GM21717 (cell line): ENCODE data around the gene TUBGCP6.
"Not testable (repeated sequence)": the region's sequence is repeated elsewhere in the genome, so short reads cannot be mapped to it uniquely, and the experiment has no call there.

Source experiments
- ATAC-seq: cut with Tn5 transposase; IDR thresholded peaks from one replicate; pipeline ENCODE4 v1.9.1; 2021; ENCODE audit warnings: mild to moderate bottlenecking, moderate library complexity; ENCODE audit not compliant: unreplicated experiment

TUBGCP6 gene

DNA sequence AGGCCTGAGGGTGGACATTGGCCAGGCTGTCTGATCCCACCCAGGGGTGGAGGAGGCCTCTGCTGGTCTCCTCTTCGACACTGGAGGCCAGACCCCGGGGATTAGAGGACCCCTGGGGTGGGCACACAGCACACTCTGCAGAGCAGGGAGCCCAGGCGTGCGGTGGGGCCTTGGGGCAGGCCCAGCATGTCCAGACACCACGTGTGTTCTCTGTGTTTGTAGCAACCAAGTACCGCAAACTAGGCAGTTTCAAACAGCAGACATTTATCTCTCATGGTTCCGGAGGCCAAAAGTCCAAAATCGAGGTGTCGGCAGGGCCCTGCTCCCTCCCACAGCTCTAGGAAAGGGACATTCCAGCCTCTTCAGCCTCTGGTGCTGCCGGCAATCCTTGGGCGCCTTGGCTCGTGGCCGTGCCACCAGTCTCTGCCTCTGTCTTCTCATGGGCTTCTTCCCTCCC is 72.8 kb downstream of the TUBGCP6 start:
- no peak for ATAC-seq

DNA sequence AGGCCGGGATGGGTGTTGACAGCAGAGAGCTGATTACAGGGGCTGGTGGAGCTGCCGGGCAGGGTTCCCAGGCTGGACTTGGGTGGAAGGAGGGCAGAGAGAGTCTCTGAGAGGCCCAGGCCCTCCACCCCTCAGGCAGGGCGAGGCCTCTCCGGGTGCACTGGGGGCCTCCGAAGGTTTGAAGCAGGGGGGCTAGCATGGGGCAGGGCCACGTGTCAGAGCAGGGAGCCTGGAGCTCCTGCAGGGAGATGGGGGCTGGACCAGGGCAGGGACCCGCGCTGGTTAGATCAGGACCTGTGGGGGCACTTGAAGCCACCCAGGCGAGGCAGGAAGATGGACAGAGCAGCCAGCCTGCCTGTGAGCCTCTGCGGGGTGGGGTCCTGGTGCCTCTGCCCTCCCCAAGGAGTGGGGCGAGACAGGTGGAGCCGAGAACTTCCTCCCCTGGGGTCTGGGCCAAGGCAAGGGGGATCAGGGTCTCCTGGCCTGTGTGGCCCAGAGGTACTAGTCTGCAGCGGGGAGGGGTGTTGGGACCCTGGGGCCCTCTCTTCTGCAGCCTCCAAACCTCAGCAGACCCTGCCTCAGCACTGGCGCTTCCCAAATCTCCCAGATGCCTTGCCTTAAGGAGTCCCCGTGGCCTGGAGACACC is 73.4 kb downstream of the TUBGCP6 start:
- ATAC-seq: no peak

DNA sequence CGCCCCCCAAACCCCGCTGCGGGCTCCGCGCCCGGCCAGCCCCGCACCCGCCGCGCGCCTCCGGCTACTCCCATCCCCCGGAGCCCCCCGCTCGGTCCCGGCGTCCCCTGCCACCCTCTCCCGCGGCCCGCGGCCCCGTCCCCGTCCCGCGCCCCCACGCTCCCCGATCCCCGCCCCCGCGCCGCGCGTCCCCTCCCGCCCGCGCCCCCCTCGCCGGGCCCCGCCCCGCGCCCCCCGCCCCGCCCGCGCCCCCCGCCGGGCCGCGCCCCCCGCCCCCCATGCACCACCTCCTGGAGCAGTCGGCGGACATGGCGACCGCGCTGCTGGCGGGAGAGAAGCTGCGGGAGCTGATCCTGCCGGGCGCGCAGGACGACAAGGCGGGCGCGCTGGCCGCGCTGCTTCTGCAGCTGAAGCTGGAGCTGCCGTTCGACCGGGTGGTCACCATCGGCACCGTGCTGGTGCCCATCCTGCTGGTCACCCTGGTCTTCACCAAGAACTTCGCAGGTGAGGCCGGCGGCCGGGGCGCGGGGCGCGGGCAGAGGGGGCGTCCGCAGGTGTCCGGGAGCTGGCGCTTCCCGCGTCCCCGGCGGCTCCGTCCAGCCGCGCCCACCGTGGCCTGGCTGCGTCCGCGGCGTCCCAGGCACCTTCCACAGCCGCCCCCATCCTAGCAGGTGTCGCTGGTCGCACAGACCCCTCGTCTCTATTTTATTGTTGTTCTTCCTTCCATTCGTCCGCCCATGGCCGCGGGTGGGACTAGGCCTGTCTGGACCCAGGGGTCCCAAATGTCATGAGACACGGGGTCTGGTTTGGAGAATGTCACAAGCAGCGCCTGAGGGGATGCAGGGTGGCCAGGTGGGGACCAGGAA is 74.1 kb downstream of the TUBGCP6 start, which contains the start of gene PANX2:
TSS of gene PANX2 (plus strand) at position 279 of the 866 bp plus-strand sequence. CDS start at position 279, 0 bp downstream.
- no peak for ATAC-seq

DNA sequence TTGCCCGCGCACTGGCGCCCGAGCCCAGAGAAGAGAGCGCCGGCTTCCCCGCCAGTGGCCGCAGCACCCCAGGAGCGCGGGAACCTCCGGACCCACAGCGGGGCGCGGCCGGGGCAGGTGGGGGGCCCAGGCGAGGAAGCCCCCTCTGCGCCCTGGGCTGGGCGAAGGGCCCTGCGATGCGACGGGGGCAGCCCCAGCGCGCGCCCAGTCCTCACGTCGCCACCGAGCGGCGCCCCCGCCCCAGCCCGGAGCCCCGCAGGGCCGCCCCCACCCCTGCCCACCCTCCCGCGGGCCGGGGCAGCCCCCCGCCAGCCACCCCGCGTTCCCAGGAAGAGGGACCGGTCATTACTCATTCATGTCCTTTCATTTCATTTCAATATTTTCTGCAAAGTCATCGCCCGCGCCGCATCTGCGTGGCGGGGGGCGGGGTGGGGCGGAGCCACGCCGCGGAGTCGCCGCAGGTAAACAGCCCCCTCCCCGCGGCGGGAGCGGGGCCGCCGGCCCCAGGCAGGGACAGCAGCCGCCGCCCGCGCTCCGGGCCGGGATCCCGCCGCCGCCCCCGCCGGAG is 75.0 kb downstream of the TUBGCP6 start:
- ATAC-seq: no peak

DNA sequence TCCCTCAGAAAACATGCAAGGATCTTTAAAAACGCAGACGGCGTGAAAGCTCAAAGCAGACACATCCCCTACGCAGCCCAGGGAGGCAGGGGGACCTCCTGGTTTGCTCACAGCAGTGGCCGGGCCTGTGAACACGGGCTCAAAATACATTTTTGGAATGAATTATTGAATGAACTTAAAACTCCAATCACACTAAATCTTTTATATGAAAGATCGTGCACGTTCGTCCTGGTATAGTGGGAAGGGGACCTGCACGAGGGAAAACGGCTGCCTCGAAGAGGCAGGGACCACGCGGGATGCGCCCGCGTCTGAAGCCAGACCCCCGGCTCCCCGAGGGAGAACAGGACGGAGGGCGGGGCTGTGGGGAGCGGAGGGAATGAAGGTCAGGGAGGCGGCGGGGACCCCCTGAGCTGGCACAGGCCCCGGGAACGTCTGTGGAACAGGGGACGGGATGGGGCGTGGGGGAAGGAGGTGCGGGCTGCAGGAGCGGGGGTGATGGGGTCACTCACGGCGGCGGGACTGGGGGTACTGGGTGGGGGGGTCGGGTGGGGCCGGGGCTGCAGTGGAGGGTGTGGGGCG is 75.6 kb downstream of the TUBGCP6 start:
- no peak for ATAC-seq

DNA sequence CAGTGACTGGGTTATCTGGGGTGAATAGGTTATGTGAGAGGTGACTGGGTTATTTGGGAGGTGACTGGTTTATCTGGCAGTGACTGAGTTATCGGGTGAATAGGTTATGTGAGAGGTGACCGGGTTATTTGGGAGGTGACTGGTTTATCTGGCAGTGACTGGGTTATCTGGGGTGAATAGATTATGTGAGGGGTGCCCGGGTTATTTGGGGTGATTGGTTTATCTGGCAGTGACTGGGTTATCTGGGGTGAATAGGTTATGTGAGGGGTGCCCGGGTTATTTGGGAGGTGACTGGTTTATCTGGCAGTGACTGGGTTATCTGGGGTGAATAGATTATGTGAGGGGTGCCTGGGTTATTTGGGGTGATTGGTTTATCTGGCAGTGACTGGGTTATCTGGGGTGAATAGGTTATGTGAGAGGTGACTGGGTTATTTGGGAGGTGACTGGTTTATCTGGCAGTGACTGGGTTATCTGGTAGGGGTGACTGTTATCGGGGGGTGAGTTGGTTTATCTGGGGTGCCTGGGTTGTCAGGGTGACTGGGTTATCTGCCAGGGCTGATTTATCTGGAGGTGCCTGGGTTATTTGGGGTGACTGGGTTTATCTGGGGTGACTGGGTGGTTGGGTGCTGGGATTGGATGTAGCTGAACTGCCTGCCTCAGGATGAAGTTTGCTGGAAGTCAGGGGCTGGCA is 76.2 kb downstream of the TUBGCP6 start:
- not testable (repeated sequence) for ATAC-seq

DNA sequence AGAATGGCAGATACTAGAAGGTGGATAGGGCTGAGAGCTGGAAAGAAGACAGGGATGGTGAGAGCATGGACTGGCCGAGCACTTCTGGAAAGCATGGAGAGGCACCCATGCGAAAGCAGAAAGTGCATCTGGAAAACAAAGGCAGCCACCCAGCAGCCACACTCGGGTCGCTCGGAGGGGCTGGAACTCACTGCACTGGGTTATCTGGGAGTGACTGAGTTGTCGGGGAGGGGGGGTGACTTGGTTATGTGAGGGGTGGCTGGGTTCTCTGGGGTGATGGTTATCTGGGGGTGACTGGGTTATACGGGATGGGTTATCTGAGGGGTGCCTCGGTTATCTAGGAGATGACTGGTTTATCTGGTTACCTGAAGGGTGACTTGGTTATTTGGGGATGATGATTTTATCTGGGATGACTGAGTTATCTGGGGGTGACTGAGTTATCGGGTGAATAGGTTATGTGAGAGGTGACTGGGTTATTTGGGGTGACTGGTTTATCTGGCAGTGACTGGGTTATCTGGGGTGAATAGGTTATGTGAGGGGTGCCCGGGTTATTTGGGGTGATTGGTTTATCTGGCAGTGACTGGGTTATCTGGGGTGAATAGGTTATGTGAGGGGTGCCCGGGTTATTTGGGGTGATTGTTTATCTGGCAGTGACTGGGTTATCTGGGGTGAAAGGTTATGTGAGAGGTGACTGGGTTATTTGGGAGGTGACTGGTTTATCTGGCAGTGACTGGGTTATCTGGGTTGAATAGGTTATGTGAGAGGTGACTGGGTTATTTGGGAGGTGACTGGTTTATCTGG is 76.9 kb downstream of the TUBGCP6 start:
- ATAC-seq: no peak
